Kidney (tissue), 14 donors: ENCODE measurements around the gene MYO7B. TPM values are rescaled to one million over a fixed set of nuclear protein-coding genes. Genes with fewer than 3 reads are reported as not detected.

Experiments used
- DNase-seq, 5 donors: peaks; one replicate each; pipeline ENCODE4 v3.0.0-alpha.2; 2013 to 2020
- FAIRE-seq: peaks from 2 replicates; lab custom pipeline; 2012; peaks lifted over from hg19 to GRCh38; lab: Jason Lieb, UNC
- H3K27ac ChIP-seq, 2 donors: one replicate each; pipeline ENCODE4 v1.7.0; 2013; ENCODE audit warnings: low read depth in 2 of 2, low read length in 2 of 2, inconsistent platforms in 1 of 2
- H3K27me3 ChIP-seq: one replicate; pipeline ENCODE4 v1.7.1; 2013; ENCODE audit warnings: low read length, inconsistent platforms; ENCODE audit not compliant: control insufficient read depth, insufficient read depth
- H3K36me3 ChIP-seq, 3 donors: one replicate each; pipeline versions ENCODE4 v1.7.0 to v1.7.1; 2013; ENCODE audit warnings: low read length in 3 of 3, control low read depth in 1 of 3, inconsistent platforms in 1 of 3; ENCODE audit not compliant: insufficient read depth in 3 of 3, control insufficient read depth in 2 of 3
- H3K4me1 ChIP-seq, 3 donors: one replicate each; pipeline versions ENCODE4 v1.7.0 to v1.7.1; 2013; ENCODE audit warnings: low read length in 3 of 3, inconsistent platforms in 1 of 3, low read depth in 1 of 3; ENCODE audit not compliant: control insufficient read depth in 2 of 3, insufficient read depth in 2 of 3
- H3K4me3 ChIP-seq, 3 donors: one replicate each; pipeline versions ENCODE4 v1.7.0 to v1.8.1; 2013; ENCODE audit warnings: low read length in 3 of 3, control low read depth in 1 of 3, inconsistent platforms in 1 of 3
- H3K9ac ChIP-seq, 3 donors: one replicate each; pipeline versions ENCODE4 v1.7.0 to v1.7.1; 2013; ENCODE audit warnings: low read length in 3 of 3, control low read depth in 1 of 3, inconsistent platforms in 1 of 3
- H3K9me3 ChIP-seq, 3 donors: one replicate each; pipeline versions ENCODE4 v1.7.0 to v1.7.1; 2013; ENCODE audit warnings: low read length in 3 of 3, control low read depth in 1 of 3, inconsistent platforms in 1 of 3; ENCODE audit not compliant: control insufficient read depth in 2 of 3, insufficient read depth in 1 of 3
- CTCF ChIP-seq: IDR thresholded peaks from 3 replicates; pipeline ENCODE4 v1.5.1; 2012; ENCODE audit warnings: mild to moderate bottlenecking, moderate library complexity, borderline replicate concordance; ENCODE audit not compliant: insufficient read depth; ENCODE audit errors: extremely low read depth
- intact Hi-C: fragments of 100-400 bp; cut with DNase I; formaldehyde crosslinking; loops from one replicate; pipeline ENCODE4 v1.11.1; 2022
- polyA plus RNA-seq: library from polyadenylated mRNA; stranded (reverse); fragments of 350-450 nt; fragmentation: Illumina TruSeq; extraction: RNeasy Lipid Tissue Mini Kit (QIAGEN cat#74804); gene quantifications from one replicate; pipeline ENCODE4 v1.2.3, GENCODE V29; 2014; ENCODE audit warnings: low read depth, low replicate concordance; ENCODE audit not compliant: insufficient read depth
- total RNA-seq: library from RNA; stranded (reverse); fragmentation: NEBNext Ultra II Directional; extraction: Animal tissue kit (Norgen Biotek cat#: 25700); gene quantifications from one replicate; pipeline ENCODE4 v1.2.1, GENCODE V29; 2021
- donor health status: control.
- donor health status: control.
- donor health status: control.
- donor health status: control.
- donor health status: control.
- donor health status: DM: yes; HTN: yes; CAD: no.
- donor health status: Normal renal cell carcinoma (clear cell type).

The MYO7B gene
- total and polyA plus RNA-seq, 2 donors from 2014 or later, result 11.0 to 22.2 TPM

GRCh38 chr2:127661949-127662510, 126.5 kb downstream of the MYO7B start:
- H3K4me3 ChIP-seq, result no peak overlapping the region
- TF ChIP-seq CTCF, result no peak
- FAIRE-seq, result no peak
- no peaks in the 10 kb centered on the region for H3K9me3 ChIP-seq
- intact Hi-C loops, result no loop called here
- H3K27ac ChIP-seq, result no peak overlapping the region
- no peaks in the 10 kb centered on the region for H3K36me3 ChIP-seq
- peaks cover 0 to 21% (median 0%) of the 10 kb centered on the region in 3 donors for H3K4me1 ChIP-seq
- no peak overlapping the region for H3K9ac ChIP-seq
- H3K27me3 ChIP-seq, result peaks cover 2% of the 10 kb centered on the region
- peak in 2 of 5 donors; percentile 36 to 85 for DNase-seq

GRCh38 chr2:127662937-127663565, 127.6 kb downstream of the MYO7B start:
- no peak for FAIRE-seq
- Histone ChIP-seq H3K4me1 (peaks cover 0 to 21% (median 0%) of the 10 kb centered on the region in 3 donors), H3K9ac (no peak overlapping the region), H3K36me3 (no peaks in the 10 kb centered on the region), H3K9me3 (no peaks in the 10 kb centered on the region), H3K27ac (peak overlapping the region; percentile 24 to 29), H3K4me3 (no peak overlapping the region), H3K27me3 (peaks cover 2% of the 10 kb centered on the region)
- no peak for TF ChIP-seq CTCF
- intact Hi-C loops, result no loop called here
- DNase-seq, result peak in 2 of 5 donors; percentile 38 to 65

- FAIRE-seq, result no peak
- no peaks in the 10 kb centered on the region for H3K36me3 ChIP-seq
- H3K27ac ChIP-seq, result peak overlapping the region in 1 of 2 donors; percentile 29
- peaks cover 2% of the 10 kb centered on the region for H3K27me3 ChIP-seq
- H3K4me1 ChIP-seq, result peaks cover 0 to 21% (median 0%) of the 10 kb centered on the region in 3 donors
- intact Hi-C loops, result no loop called here
- peak in 2 of 5 donors; percentile 8 to 49 for DNase-seq
- no peaks in the 10 kb centered on the region for H3K9me3 ChIP-seq
- TF ChIP-seq CTCF, result no peak
- no peak overlapping the region for H3K4me3 ChIP-seq
- no peak overlapping the region for H3K9ac ChIP-seq
These were observed 128.1 kb downstream of the MYO7B start for GRCh38 chr2:127663566-127664064.
